HL-60 (cell line): ENCODE measurements around the gene APOBEC2.

Experiments used
- DNase-seq, 2 experiments: peaks; one replicate each; pipeline ENCODE4 v3.0.0-alpha.2; 2010 to 2020; ENCODE audit warnings: low read depth in 1 of 2, low spot score in 1 of 2
- H3K27ac ChIP-seq: fragments of 250-450 bp; sonication (Bioruptor Pico); replicated peaks from 2 replicates; pipeline ENCODE4 v1.5.1; 2020; ENCODE audit warnings: mild to moderate bottlenecking, moderate library complexity
- H3K27me3 ChIP-seq: fragments of 250-450 bp; sonication (Bioruptor Pico); 2 replicates; pipeline ENCODE4 v1.5.1; 2021; ENCODE audit warnings: mild to moderate bottlenecking, moderate library complexity; ENCODE audit not compliant: insufficient read depth, poor library complexity, severe bottlenecking
- H3K4me3 ChIP-seq: replicated peaks from 2 replicates; pipeline ENCODE4 v1.5.1; 2011; ENCODE audit warnings: mild to moderate bottlenecking, control low read depth, low read length; ENCODE audit not compliant: insufficient read depth
- CTCF ChIP-seq: IDR thresholded peaks from one replicate; pipeline ENCODE4 v1.5.1; 2011; ENCODE audit warnings: low read length, control low read depth, inconsistent platforms; ENCODE audit not compliant: insufficient read depth
- GABPA ChIP-seq: IDR thresholded peaks from 2 replicates; pipeline ENCODE4 v1.6.1; 2012; ENCODE audit warnings: low read depth
- POLR2AphosphoS5 ChIP-seq: IDR thresholded peaks from 2 replicates; pipeline ENCODE4 v1.6.1; 2012; ENCODE audit warnings: low read depth
- SPI1 ChIP-seq: IDR thresholded peaks from 2 replicates; pipeline ENCODE4 v1.6.1; 2012; ENCODE audit warnings: low read depth, mild to moderate bottlenecking, borderline replicate concordance
- TF ChIP-seq, protein P1 (sequence below): IDR thresholded peaks from 2 replicates; pipeline ENCODE4 v1.6.1; 2012; ENCODE audit warnings: low read depth; ENCODE audit not compliant: insufficient replicate concordance

Gene APOBEC2

DNA sequence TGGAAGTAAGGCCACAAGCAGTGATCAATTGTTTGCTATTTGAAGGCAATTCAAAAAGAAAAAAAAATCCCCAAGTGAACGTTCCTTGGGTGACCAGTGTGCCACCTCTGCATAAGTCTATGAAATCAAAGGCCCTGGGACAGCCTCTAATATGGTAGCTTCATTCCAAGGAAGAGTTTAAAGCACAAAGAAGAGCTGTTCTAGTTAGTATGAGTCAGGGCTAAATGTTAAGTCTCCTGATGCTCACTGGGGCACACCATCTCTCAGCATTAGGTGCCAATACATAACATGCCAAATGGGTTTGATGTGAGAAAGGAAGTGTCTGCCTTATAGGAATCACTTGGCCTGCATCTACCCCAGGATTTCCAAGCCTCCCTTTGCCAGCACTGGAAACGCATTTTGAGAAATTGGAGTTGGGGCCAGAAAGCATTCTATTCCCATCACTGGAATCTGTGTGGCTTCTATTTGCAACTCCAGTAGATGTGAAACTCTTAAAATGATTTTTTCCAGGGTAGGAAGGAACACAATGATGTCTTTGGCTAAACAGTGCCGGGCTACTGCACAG is 27.0 kb upstream of the APOBEC2 start:
- TF ChIP-seq SPI1 (no peak), CTCF (no peak), GABPA (no peak), POLR2AphosphoS5 (no peak)
- TF ChIP-seq, protein P1, sequence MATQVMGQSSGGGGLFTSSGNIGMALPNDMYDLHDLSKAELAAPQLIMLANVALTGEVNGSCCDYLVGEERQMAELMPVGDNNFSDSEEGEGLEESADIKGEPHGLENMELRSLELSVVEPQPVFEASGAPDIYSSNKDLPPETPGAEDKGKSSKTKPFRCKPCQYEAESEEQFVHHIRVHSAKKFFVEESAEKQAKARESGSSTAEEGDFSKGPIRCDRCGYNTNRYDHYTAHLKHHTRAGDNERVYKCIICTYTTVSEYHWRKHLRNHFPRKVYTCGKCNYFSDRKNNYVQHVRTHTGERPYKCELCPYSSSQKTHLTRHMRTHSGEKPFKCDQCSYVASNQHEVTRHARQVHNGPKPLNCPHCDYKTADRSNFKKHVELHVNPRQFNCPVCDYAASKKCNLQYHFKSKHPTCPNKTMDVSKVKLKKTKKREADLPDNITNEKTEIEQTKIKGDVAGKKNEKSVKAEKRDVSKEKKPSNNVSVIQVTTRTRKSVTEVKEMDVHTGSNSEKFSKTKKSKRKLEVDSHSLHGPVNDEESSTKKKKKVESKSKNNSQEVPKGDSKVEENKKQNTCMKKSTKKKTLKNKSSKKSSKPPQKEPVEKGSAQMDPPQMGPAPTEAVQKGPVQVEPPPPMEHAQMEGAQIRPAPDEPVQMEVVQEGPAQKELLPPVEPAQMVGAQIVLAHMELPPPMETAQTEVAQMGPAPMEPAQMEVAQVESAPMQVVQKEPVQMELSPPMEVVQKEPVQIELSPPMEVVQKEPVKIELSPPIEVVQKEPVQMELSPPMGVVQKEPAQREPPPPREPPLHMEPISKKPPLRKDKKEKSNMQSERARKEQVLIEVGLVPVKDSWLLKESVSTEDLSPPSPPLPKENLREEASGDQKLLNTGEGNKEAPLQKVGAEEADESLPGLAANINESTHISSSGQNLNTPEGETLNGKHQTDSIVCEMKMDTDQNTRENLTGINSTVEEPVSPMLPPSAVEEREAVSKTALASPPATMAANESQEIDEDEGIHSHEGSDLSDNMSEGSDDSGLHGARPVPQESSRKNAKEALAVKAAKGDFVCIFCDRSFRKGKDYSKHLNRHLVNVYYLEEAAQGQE = no peak
- no peak for DNase-seq
- H3K4me3 ChIP-seq = no peak overlapping the region
- no peak overlapping the region for H3K27ac ChIP-seq
- H3K27me3 ChIP-seq = no peaks in the 10 kb centered on the region

DNA sequence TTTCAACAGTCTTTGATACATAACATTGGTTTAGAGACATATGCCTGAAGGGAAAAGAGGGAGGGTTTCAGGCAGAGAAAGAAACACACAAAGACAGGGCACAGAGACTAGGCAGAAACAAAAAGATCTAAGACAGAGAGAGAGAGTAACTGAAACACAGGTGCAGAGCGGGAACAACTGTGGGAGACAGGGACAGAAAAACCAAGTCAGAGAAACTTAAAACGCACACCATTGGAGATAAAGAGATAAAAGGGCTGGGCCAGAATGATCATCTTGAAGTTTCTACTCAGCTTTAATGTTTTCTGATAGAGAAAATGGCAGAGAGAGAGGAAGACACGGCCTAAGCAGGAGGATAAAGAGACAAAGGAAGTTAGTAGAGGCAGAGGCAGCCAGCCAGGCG is 25.8 kb upstream of the APOBEC2 start:
- no peak overlapping the region for H3K4me3 ChIP-seq
- no peak overlapping the region for H3K27ac ChIP-seq
- DNase-seq = no peak
- no peaks in the 10 kb centered on the region for H3K27me3 ChIP-seq
- TF ChIP-seq POLR2AphosphoS5 = no peak
- TF ChIP-seq GABPA = no peak
- TF ChIP-seq CTCF = no peak
- TF ChIP-seq SPI1 = no peak
- TF ChIP-seq, protein P1 = no peak

- no peaks in the 10 kb centered on the region for H3K27me3 ChIP-seq
- 0 out of 2 replicates have a peak overlapping the region, but pooled peaks have one; percentile 11 for H3K27ac ChIP-seq
- peak overlapping the region; percentile 34 for H3K4me3 ChIP-seq
- DNase-seq = peak; percentile 50 to 69
- peak; percentile 80 for TF ChIP-seq CTCF
- TF ChIP-seq GABPA = no peak
These were observed 25.0 kb upstream of the APOBEC2 start for GRCh38 chr6:41027799-41028560.
